SH-SY5Y (cell line): ENCODE measurements around the gene TERT.

ENCODE experiments used
- GATA2 ChIP-seq: IDR thresholded peaks from 2 replicates; pipeline ENCODE4 v1.6.1; 2011; ENCODE audit warnings: mild to moderate bottlenecking, low read depth, low read length
- GATA3 ChIP-seq: IDR thresholded peaks from 2 replicates; pipeline ENCODE4 v1.6.1; 2011; ENCODE audit warnings: low read depth, mild to moderate bottlenecking, low read length, moderate library complexity

- no peak for TF ChIP-seq GATA3
- no peak for TF ChIP-seq GATA2
Measured at GRCh38 chr5:1337489-1338195, 42.8 kb upstream of the TERT start.
